HG03097 (cell line): ENCODE data around the gene FCRL4.
"Not testable (repeated sequence)": the region's sequence is repeated elsewhere in the genome, so short reads cannot be mapped to it uniquely, and the experiment has no call there.

ENCODE experiments used
- ATAC-seq: cut with Tn5 transposase; IDR thresholded peaks from one replicate; pipeline ENCODE4 v1.9.1; 2021; ENCODE audit not compliant: unreplicated experiment, low FRiP score

FCRL4 gene

DNA sequence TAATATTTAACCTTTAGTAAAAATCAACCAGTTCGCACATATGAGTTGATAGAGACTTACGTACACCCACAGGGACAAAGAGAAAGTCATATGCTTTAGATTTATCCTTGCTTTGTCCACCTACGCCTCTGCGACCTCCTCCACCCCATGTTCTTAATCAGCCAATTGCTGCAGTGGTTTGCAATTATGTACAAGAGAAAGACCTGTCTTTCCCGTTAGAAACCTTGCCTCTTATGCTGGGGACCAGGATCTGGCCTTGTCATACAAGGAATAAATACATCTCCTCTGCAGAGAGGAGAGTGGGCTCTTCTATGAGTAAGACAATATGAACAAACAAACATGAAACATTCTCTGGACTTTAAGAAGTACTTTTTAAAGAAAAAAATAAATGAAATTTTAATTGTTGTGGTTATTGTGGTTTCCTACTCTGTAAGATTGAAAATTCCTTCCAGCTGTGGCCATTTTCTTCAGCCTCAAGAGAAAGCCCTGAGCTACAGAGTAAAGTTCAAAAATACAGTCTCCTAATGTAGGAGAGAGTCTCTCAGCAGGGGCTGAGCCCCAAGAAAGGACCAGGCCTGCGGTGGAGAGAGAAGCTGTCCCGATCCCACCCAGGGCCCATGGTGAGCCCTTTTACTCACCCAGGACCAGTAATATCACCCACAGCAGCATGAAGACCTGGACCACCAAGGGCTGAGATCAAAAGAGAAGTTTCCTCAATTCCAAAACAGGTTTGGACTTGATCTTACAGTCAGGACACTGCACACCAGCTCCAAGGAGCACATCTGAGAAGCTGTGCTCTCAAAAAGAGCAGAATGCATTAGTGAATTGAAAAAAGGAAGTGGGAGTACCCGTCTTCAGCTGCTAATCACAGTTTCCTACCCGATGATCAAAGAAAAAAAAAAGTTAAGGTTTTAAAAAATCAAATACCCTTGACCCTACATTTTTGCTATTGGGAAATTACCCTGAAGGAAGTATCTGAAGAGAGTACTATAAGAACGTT is 45.9 kb downstream of the FCRL4 start, which contains the start of gene FCRL5:
Gene FCRL5, minus strand, starts transcription at position 822 of the 1,000 bp plus-strand sequence. Its CDS starts 153 bp downstream, at position 669.
- no peak for ATAC-seq

DNA sequence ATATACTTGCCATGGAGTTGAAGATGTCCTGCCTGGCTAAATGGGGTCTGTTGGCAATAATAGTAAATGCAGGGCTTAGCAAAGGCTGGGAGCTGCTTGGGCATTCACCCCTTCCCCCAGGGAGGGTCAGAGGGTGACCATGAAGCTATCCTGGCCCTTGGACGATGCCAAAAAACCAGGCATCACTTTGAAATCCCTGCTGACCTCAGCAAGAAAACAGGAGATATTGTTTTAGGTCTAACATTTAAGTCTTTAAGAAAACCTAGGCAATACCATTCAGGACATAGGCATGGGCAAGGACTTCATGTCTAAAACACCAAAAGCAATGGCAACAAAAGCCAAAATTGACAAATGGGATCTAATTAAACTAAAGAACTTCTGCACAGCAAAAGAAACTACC is 49.8 kb downstream of the FCRL4 start:
- ATAC-seq: not testable (repeated sequence)

GRCh38 chr1:157542676-157543075 is 55.2 kb downstream of the FCRL4 start:
- ATAC-seq: no peak

- ATAC-seq: no peak
Measured at GRCh38 chr1:157540852-157541251, 57.0 kb downstream of the FCRL4 start.

DNA sequence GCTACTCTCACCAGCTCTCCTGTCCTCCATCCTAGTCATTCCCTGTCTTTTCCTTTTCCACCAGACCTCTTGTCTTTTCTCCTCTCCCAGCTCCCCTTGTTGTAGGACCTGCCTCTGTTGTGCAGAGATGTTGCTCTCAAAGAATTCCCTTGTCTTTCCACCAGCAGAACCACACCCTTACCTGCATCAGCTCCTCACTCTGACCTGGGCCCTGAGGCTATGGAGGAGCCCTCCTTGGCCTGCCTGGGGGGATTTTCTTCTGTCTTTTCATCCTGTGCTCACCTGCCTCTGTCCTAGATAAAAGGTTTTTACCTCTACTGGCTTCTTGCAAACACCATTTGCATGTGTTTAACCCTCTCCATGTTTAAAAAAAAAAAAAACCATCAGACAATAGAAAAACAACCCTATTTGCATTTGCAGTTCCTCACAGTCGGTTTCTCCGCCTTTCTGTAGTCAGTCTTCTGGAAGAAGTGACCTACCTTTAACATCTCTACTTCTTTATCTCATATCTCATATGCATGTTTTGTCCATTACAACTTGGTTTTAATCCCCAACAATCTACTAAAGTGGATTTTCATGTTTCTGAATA is 57.6 kb downstream of the FCRL4 start:
- ATAC-seq: no peak

DNA sequence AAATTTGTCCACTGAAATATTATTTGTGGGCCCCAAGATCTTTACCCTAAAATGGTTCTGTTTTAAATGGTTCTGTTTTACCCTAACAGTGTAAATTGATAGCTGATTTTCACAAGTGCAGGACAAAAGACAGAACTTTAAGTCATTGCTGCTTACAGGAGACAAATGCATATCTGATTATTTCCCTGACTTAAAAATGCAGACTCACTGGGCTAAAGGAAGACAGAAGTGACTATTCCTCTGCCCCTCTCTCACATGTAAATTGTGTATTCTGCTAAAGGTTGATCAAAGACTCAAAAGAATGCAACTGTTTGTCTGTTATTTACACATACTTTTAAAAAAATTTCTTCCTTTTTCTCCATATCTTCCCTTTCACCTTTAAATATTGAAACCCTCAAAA is 58.3 kb downstream of the FCRL4 start:
- ATAC-seq: no peak

- no peak for ATAC-seq
Measured at GRCh38 chr1:157532569-157532968, 65.3 kb downstream of the FCRL4 start.

GRCh38 chr1:157523774-157524493 is 74.0 kb downstream of the FCRL4 start:
- no peak for ATAC-seq
